Neutrophil (primary cell): ENCODE measurements around the gene SIGLEC15.
"Not testable (repeated sequence)": the region's sequence is repeated elsewhere in the genome, so short reads cannot be mapped to it uniquely, and the experiment has no call there.

ENCODE experiments used
- H3K27ac ChIP-seq: fragments of 200-600 bp; sonication (generic); 2 replicates; pipeline ENCODE4 v1.5.1; 2016; ENCODE audit warnings: mild to moderate bottlenecking, moderate library complexity
- H3K27me3 ChIP-seq: fragments of 200-600 bp; sonication (generic); 2 replicates; pipeline ENCODE4 v1.6.0; 2016; ENCODE audit warnings: mild to moderate bottlenecking
- H3K36me3 ChIP-seq: fragments of 200-600 bp; sonication (generic); 2 replicates; pipeline ENCODE4 v1.5.1; 2017
- H3K4me1 ChIP-seq, 2 experiments: fragments of 200-600 bp in 1 of 2; sonication (generic) in 1 of 2; 1 replicate in 1 of 2; 2 replicates in 1 of 2; pipeline versions ENCODE4 v1.5.1 to v1.6.1; 2013 to 2016; ENCODE audit warnings: low read depth in 1 of 2, low read length in 1 of 2, mild to moderate bottlenecking in 1 of 2, moderate library complexity in 1 of 2; ENCODE audit not compliant: control insufficient read depth in 1 of 2, insufficient read depth in 1 of 2
- H3K4me3 ChIP-seq, 2 experiments: fragments of 200-600 bp in 1 of 2; sonication (generic) in 1 of 2; 1 replicate in 1 of 2; 2 replicates in 1 of 2; pipeline ENCODE4 v1.5.1; 2013 to 2016; ENCODE audit warnings: low read depth in 1 of 2, low read length in 1 of 2, mild to moderate bottlenecking in 1 of 2, moderate library complexity in 1 of 2
- H3K9me3 ChIP-seq: fragments of 200-600 bp; sonication (generic); 2 replicates; pipeline ENCODE4 v1.5.1; 2016
- TF ChIP-seq, protein P1 (sequence below): fragments of 200-600 bp; sonication (generic); IDR thresholded peaks from 2 replicates; pipeline ENCODE4 v1.5.1; 2016; ENCODE audit warnings: antibody characterized with exemption

SIGLEC15 gene

GRCh38 chr18:45806226-45806625 lies 19.2 kb upstream of the SIGLEC15 start:
- Histone ChIP-seq H3K4me1 (peaks cover 5% of the 10 kb centered on the region in 2 experiments), H3K4me3 (no peak overlapping the region), H3K36me3 (no peaks in the 10 kb centered on the region), H3K27me3 (no peaks in the 10 kb centered on the region), H3K27ac (no peak overlapping the region), H3K9me3 (no peaks in the 10 kb centered on the region)
- TF ChIP-seq, protein P1, sequence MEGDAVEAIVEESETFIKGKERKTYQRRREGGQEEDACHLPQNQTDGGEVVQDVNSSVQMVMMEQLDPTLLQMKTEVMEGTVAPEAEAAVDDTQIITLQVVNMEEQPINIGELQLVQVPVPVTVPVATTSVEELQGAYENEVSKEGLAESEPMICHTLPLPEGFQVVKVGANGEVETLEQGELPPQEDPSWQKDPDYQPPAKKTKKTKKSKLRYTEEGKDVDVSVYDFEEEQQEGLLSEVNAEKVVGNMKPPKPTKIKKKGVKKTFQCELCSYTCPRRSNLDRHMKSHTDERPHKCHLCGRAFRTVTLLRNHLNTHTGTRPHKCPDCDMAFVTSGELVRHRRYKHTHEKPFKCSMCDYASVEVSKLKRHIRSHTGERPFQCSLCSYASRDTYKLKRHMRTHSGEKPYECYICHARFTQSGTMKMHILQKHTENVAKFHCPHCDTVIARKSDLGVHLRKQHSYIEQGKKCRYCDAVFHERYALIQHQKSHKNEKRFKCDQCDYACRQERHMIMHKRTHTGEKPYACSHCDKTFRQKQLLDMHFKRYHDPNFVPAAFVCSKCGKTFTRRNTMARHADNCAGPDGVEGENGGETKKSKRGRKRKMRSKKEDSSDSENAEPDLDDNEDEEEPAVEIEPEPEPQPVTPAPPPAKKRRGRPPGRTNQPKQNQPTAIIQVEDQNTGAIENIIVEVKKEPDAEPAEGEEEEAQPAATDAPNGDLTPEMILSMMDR: no peak

DNA sequence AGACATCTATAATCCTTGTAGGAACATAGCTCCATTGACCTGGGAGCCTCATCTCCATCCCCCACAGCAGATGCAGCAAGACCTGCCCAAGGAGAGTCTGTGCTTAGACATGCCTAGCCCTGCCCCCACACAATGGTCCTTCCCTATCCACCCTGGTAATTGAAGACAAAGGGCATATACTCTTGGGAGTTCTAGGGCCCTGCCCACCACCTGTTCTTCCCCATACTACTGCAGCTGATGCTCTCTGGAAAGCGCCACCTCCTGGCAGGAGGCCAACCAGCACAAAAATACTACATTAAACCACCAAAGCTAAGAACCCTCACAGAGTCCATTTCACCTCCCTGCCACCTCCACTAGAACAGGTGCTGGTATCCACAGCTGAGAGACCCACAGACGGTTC lies 18.3 kb upstream of the SIGLEC15 start:
- H3K4me1 ChIP-seq, H3K27me3 ChIP-seq, H3K4me3 ChIP-seq, H3K9me3 ChIP-seq, H3K27ac ChIP-seq, H3K36me3 ChIP-seq: not testable (repeated sequence)

- not testable (repeated sequence) for H3K9me3 ChIP-seq, H3K4me1 ChIP-seq, H3K4me3 ChIP-seq, H3K27me3 ChIP-seq, H3K27ac ChIP-seq, H3K36me3 ChIP-seq
These were observed 10.7 kb upstream of the SIGLEC15 start for GRCh38 chr18:45814733-45815132.

- no peaks in the 10 kb centered on the region for H3K4me1 ChIP-seq
- H3K27ac ChIP-seq: no peak overlapping the region
- H3K36me3 ChIP-seq: no peaks in the 10 kb centered on the region
- TF ChIP-seq, protein P1: no peak
- no peaks in the 10 kb centered on the region for H3K9me3 ChIP-seq
- no peaks in the 10 kb centered on the region for H3K27me3 ChIP-seq
- no peak overlapping the region for H3K4me3 ChIP-seq
These were observed 7.9 kb upstream of the SIGLEC15 start for GRCh38 chr18:45817543-45817942.

DNA sequence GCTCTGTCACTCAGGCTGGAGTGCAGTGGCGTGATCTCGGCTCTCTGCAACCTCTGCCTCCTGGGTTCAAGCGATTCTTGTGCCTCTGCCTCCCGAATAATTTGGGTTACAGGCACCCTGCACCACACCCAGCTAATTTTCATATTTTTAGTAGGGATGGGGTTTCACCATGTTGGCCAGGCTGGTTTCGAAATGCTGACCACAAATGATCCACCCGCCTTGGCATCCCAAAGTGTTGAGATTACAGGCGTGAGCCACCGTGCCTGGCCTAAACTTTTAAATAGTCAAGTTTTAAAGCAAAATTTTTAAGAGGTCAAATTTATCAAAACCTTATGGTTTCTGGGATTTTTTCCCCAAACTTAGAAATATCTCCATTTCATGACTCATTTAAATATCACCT lies 6.7 kb upstream of the SIGLEC15 start:
- H3K4me1 ChIP-seq, H3K9me3 ChIP-seq, H3K4me3 ChIP-seq, H3K27ac ChIP-seq, H3K27me3 ChIP-seq, H3K36me3 ChIP-seq: not testable (repeated sequence)

DNA sequence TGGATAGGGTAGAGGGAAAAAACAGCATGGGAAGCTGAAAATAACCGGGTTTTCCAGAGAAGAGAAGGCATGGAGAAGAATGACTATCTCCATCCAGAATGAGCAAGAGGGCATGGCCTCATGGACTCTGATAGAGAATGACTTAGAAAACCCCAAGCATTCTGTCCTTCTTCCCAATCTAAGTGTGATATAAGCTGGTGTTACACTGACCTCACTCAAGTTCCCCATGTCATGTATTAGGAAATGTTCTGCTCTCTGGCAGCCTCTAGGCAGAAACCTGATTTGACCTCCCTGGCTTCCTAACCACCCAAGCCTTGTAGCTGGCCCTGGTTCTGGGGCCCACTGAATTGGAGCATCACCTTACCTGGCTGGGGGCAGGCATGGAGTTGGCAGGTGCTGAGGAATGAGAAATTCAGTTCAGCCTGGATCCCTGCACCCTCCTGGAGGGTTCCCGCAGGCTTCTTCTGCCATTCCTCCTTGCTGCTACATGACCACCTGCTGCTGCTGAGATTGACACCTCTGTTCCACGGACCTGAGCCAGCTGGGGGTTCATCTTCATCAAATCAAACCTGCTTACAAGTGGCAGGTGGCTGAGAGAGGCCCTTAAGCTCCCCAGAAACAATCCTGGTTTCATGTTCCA lies 5.2 kb upstream of the SIGLEC15 start:
- no peaks in the 10 kb centered on the region for H3K4me1 ChIP-seq
- no peaks in the 10 kb centered on the region for H3K36me3 ChIP-seq
- no peak overlapping the region for H3K4me3 ChIP-seq
- H3K27ac ChIP-seq: no peak overlapping the region
- no peaks in the 10 kb centered on the region for H3K9me3 ChIP-seq
- H3K27me3 ChIP-seq: peaks cover under 1% of the 10 kb centered on the region
- TF ChIP-seq, protein P1: no peak

GRCh38 chr18:45821026-45821425 lies 4.4 kb upstream of the SIGLEC15 start:
- Histone ChIP-seq H3K27ac (no peak overlapping the region), H3K4me3 (no peak overlapping the region), H3K4me1 (no peaks in the 10 kb centered on the region), H3K27me3 (peaks cover 9% of the 10 kb centered on the region), H3K36me3 (no peaks in the 10 kb centered on the region), H3K9me3 (no peaks in the 10 kb centered on the region)
- TF ChIP-seq, protein P1: no peak
